Glomerular visceral epithelial cell (primary cell): ENCODE results near the gene KIF26B.

Experiments
- DNase-seq: peaks from one replicate; pipeline ENCODE4 v3.0.0-alpha.2; 2016; ENCODE audit errors: extremely low spot score

KIF26B gene

GRCh38 chr1:245172026-245172425, 17.2 kb downstream of the KIF26B start:
- no peak for DNase-seq

GRCh38 chr1:245172829-245173228, 18.0 kb downstream of the KIF26B start:
- DNase-seq = no peak

- no peak for DNase-seq
Measured at GRCh38 chr1:245173446-245174211, 18.8 kb downstream of the KIF26B start.

GRCh38 chr1:245177071-245177900, 22.5 kb downstream of the KIF26B start:
- DNase-seq = peak; percentile 26

GRCh38 chr1:245179706-245180105, 24.9 kb downstream of the KIF26B start:
- DNase-seq = peak; percentile 24

GRCh38 chr1:245180496-245181157, 25.8 kb downstream of the KIF26B start:
- DNase-seq = peak; percentile 56

GRCh38 chr1:245181158-245181517, 26.4 kb downstream of the KIF26B start:
- DNase-seq = no peak

- no peak for DNase-seq
Measured at GRCh38 chr1:245182028-245182427, 27.2 kb downstream of the KIF26B start.

GRCh38 chr1:245183429-245183828, 28.6 kb downstream of the KIF26B start:
- DNase-seq = no peak

GRCh38 chr1:245184779-245185178, 30.0 kb downstream of the KIF26B start:
- DNase-seq = no peak

GRCh38 chr1:245188403-245188802, 33.6 kb downstream of the KIF26B start:
- DNase-seq = no peak

GRCh38 chr1:245195398-245195797, 40.6 kb downstream of the KIF26B start:
- DNase-seq = no peak

GRCh38 chr1:245197121-245197520, 42.3 kb downstream of the KIF26B start:
- DNase-seq = no peak

- DNase-seq = peak; percentile 3
Measured at GRCh38 chr1:245197911-245198379, 43.2 kb downstream of the KIF26B start.

- no peak for DNase-seq
Measured at GRCh38 chr1:245198748-245199516, 44.1 kb downstream of the KIF26B start.

- no peak for DNase-seq
Measured at GRCh38 chr1:245200146-245200545, 45.4 kb downstream of the KIF26B start.

GRCh38 chr1:245201201-245201600, 46.4 kb downstream of the KIF26B start:
- no peak for DNase-seq

- DNase-seq = no peak
Measured at GRCh38 chr1:245201827-245202226, 47.0 kb downstream of the KIF26B start.

- DNase-seq = no peak
Measured at GRCh38 chr1:245205396-245205795, 50.6 kb downstream of the KIF26B start.

- no peak for DNase-seq
Measured at GRCh38 chr1:245205864-245206263, 51.1 kb downstream of the KIF26B start.

- DNase-seq = no peak
Measured at GRCh38 chr1:245207056-245207638, 52.4 kb downstream of the KIF26B start.
